Measurements from ENCODE around the gene SEMA5B. TPM values are rescaled to one million over a fixed set of nuclear protein-coding genes. Genes with fewer than 3 reads are reported as not detected.

Gene SEMA5B
- not detected in 2 replicates for total RNA-seq (2014; rRNA removed; shearing (Covaris generic))

- DNase-seq (ENCODE audit: low spot score) = no peak
Observed at GRCh38 chr3:123027292-123028232, at the start of gene SEMA5B. TSS of gene SEMA5B (minus strand) at chr3:123027763. CDS start at chr3:122961263, 66,500 bp downstream.

GRCh38 chr3:123076496-123077418 is 49.2 kb upstream of the SEMA5B start:
- no peak for DNase-seq (ENCODE audit: low spot score)

GRCh38 chr3:123076112-123076495 is 48.5 kb upstream of the SEMA5B start:
- no peak for DNase-seq (ENCODE audit: low spot score)

- DNase-seq (ENCODE audit: low spot score) = no peak
Observed at GRCh38 chr3:123075359-123075758, 47.8 kb upstream of the SEMA5B start.

GRCh38 chr3:123072564-123072963 is 45.0 kb upstream of the SEMA5B start:
- DNase-seq (ENCODE audit: low spot score) = no peak

GRCh38 chr3:123072152-123072551 is 44.6 kb upstream of the SEMA5B start:
- no peak for DNase-seq (ENCODE audit: low spot score)

GRCh38 chr3:123071581-123071980 is 44.0 kb upstream of the SEMA5B start:
- no peak for DNase-seq (ENCODE audit: low spot score)

GRCh38 chr3:123071146-123071545 is 43.6 kb upstream of the SEMA5B start:
- DNase-seq (ENCODE audit: low spot score) = no peak

GRCh38 chr3:123070510-123070909 is 42.9 kb upstream of the SEMA5B start:
- no peak for DNase-seq (ENCODE audit: low spot score)

GRCh38 chr3:123068601-123069381 is 41.2 kb upstream of the SEMA5B start:
- DNase-seq (ENCODE audit: low spot score) = no peak

- no peak for DNase-seq (ENCODE audit: low spot score)
Observed at GRCh38 chr3:123067689-123068600, 40.4 kb upstream of the SEMA5B start.

- peak; percentile 74 for DNase-seq (ENCODE audit: low spot score)
Observed at GRCh38 chr3:123066896-123067688, 39.5 kb upstream of the SEMA5B start, which contains the start of gene PDIA5. TSS of gene PDIA5 (plus strand) at chr3:123067025. CDS start at chr3:123067165, 140 bp downstream.

- no peak for DNase-seq (ENCODE audit: low spot score)
Observed at GRCh38 chr3:123066599-123066895, 39.0 kb upstream of the SEMA5B start.

GRCh38 chr3:123064914-123065313 is 37.4 kb upstream of the SEMA5B start:
- peak; percentile 37 for DNase-seq (ENCODE audit: low spot score)

- DNase-seq (ENCODE audit: low spot score) = no peak
Observed at GRCh38 chr3:123064506-123064905, 36.9 kb upstream of the SEMA5B start.

- DNase-seq (ENCODE audit: low spot score) = no peak
Observed at GRCh38 chr3:123063034-123063433, 35.5 kb upstream of the SEMA5B start.

- DNase-seq (ENCODE audit: low spot score) = no peak
Observed at GRCh38 chr3:123061856-123062255, 34.3 kb upstream of the SEMA5B start.

- DNase-seq (ENCODE audit: low spot score) = no peak
Observed at GRCh38 chr3:123060054-123060453, 32.5 kb upstream of the SEMA5B start.

GRCh38 chr3:123058505-123058904 is 30.9 kb upstream of the SEMA5B start:
- no peak for DNase-seq (ENCODE audit: low spot score)

GRCh38 chr3:123055352-123055751 is 27.8 kb upstream of the SEMA5B start:
- no peak for DNase-seq (ENCODE audit: low spot score)
